HG03378 (cell line): ENCODE results near the gene ARCN1.

Experiments used
- ATAC-seq: cut with Tn5 transposase; IDR thresholded peaks from one replicate; pipeline ENCODE4 v1.9.1; 2021; ENCODE audit warnings: mild to moderate bottlenecking, moderate library complexity; ENCODE audit not compliant: unreplicated experiment

ARCN1 gene

GRCh38 chr11:118634431-118635236 is 62.4 kb downstream of the ARCN1 start:
- ATAC-seq = no peak

DNA sequence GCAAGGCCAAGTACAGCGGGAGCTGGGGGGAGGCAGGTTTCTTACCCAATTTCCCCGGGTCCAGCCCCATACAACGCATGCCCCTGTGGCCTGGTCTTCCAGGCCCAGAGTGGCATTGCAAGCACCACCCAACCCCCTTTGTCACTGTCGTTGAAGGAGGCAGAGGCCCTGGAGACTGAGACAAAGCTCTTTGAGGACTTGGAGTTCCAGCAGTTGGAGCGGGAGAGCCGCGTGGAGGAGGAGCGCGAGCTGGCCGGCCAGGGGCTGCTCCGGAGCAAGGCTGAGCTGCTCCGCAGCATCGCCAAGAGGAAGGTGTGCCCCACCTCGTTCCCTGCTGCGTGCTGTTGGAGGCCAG is 63.0 kb downstream of the ARCN1 start:
- no peak for ATAC-seq

DNA sequence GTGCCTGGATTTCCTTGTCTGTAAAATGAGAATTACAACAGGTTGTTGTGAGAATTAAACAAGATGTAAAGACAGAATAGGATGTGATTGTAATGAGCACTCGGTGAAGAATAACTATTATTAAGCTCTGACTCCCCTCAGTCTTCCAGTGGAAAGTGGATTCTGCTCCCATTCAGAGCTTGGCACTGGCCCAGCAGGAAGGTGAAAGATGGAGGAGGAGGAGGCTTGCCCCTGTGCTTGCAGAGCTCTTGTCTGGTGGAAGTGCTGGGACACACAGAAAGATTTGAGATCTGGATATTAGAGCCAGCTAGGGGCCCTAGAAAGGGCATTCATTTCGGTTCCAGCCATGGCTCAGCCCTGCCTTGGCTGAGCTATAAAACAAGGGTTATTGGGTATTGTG is 63.4 kb downstream of the ARCN1 start:
- no peak for ATAC-seq

DNA sequence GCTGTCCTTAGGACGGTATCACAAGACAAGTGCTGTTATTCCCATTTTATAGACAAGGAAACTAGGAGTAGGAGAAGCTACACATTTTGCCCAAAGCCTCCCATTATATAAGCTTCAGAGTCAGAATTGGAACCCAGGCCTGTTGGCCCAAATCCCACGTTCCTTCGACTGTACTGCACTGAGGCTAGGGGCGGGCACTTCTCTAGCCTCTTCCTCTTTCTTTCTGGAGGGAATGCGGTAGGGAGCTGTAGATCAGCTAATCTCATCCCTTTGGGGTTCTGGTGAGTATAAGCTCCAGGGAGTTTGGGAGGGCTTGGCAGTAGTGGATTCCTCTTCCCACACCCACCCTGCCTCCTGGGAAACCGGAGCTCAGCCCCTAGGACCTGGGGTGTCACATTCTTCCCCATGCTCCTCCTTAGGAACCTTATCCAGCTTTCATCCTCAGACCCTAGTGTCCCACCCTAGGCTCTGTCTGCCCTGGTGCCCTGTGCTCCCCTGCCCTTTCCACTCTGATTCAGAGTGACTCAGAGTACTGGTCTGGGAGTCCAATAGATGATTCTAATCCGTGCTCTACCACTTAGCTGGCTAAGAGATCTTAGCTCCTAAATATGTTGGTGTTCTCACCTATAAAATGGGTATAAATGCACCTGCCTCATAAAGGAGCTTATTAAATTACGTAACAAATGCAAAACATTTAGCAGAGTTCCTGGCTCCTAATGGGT is 64.5 kb downstream of the ARCN1 start:
- ATAC-seq = no peak

- ATAC-seq = no peak
Observed at GRCh38 chr11:118638726-118639125, 66.5 kb downstream of the ARCN1 start.

GRCh38 chr11:118639899-118640298 is 67.7 kb downstream of the ARCN1 start:
- no peak for ATAC-seq

DNA sequence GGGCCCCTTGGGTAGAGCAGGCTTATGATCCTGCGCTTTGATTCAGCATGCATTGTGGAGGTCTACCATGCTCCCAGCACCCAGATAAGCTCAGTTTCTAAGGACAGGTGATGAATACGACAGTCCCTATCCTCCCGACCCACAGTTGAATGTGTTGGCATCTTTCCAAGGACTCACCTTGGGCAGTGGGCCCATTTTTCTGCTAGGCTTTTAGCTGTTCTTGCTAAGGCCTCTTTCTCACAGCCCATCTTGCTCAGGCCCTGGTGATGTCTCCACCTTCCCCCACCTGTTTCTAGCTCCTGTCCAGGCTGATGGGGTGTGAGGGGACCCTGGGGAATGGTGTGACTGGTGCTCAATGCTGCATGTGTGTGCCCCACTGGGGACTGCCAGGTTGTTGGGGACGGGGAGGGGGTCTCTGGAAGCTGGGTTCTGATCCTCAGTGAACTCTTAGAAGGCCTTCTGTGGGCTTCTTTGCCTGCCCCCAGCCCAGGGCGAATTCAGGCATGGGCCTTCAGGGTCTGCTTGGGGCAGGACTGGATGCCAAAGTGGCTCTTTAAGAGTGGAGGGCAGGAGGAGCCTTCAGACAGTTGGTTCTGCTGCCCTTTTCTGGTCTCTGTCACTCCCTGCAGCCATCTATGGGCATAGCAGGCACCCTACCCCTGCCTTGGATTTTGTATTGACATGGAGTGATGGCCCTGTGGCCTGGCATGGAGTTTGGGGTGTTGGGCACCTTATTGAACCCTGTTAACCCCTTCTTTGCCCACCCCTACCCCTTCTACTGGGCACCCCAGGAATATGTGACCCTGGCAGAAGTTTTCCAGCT is 68.3 kb downstream of the ARCN1 start:
- no peak for ATAC-seq

- no peak for ATAC-seq
Observed at GRCh38 chr11:118641397-118642019, 69.3 kb downstream of the ARCN1 start.

DNA sequence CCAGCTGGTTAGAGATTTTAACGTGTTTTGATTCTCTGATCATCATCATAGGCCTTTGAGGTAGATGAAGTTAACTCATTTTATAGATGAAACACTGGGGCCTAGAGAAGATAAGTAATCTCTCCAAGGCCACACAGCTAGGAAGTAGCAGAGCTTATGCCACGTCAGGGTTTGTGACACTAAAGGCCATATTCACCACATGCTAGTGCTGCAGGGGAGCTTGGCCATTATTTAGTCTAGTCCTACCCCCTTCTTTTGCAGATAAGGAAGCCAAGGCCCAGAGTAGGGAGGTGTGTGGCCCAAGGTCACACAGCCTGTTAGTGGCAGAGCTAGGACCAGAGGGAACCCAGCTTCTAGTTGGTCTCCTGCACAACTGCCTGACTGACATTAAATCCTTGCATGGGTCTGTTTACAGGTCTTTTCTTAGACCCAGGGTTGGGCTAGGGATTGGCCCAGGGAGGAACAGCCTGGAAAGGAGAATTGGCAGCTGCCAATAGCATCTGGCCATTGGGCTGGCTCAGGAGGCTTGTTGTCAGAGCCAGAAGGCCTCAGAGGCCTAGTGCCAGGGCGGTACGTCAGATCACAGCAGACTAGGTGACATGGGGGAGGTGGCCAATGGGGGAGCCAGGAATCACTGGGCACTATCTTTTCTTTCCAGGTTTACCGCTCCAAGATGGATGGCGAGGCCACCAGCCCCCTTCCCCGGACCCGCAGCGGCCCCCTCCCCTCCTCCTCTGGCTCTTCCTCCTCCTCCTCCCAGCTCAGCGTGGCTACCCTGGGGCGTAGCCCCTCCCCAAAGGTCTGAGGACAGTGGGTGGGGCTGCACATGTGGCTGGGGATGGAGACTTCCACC is 71.2 kb downstream of the ARCN1 start:
- no peak for ATAC-seq

DNA sequence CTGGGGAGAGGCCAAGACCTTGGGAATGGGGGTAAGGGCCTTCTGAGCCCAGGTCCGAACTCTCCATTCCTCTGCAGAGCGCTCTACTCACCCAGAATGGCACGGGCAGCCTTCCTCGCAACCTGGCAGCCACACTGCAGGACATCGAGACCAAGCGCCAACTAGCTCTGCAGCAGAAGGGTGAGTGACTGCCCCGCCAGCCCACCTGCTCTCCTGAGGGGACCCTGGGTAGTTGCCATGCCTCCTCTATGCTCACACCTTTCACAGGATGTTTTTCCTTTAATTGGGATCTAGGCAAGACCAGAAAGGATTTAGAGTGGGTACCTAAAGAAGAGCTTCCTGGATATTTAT is 71.8 kb downstream of the ARCN1 start:
- no peak for ATAC-seq

GRCh38 chr11:118644496-118644895 is 72.3 kb downstream of the ARCN1 start:
- no peak for ATAC-seq

DNA sequence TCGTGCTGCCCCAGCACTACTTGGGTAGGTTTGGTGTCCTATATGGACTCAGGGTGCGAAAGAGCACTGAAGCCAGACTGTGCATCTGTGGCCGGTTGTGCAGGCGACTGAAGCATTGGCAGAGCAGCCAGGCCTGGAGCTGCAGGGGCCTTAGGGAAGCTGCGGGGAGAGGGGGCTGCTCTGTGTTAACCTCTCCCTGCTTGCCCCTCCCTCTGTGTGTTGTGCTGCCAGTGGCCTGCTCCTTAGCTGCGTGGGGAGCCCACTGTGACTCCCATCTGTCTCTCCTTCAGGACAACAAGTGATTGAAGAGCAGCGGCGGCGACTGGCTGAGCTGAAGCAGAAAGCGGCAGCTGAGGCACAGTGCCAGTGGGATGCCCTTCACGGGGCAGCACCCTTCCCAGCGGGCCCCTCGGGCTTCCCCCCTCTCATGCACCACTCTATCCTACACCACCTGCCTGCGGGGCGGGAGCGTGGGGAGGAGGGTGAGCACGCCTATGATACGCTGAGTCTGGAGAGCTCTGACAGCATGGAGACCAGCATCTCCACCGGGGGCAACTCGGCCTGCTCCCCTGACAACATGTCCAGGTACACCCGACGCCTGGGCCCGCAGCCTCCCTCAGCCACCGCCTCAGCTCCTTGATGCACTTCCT is 73.0 kb downstream of the ARCN1 start:
- no peak for ATAC-seq

- no peak for ATAC-seq
Observed at GRCh38 chr11:118646393-118646792, 74.2 kb downstream of the ARCN1 start.

DNA sequence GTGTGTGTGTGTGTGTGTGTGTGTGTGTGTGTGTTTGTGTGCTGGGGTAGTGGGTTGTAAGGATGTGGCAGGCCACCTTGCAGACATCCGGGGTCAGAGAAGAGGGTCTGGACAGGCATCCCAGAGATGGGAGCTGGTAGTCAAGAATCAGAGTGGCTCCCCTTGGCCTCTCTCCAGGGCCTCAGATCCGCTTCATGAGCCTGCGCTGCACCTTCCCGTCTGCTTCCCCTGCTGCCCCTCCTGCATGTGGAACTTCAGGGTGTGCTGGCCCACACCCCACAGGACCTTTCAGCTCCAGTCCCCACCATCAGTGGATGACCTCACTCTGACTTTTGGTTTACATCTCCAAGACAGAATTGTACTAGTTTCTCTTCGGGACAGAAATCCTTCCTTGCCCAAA is 76.1 kb downstream of the ARCN1 start:
- ATAC-seq = no peak

DNA sequence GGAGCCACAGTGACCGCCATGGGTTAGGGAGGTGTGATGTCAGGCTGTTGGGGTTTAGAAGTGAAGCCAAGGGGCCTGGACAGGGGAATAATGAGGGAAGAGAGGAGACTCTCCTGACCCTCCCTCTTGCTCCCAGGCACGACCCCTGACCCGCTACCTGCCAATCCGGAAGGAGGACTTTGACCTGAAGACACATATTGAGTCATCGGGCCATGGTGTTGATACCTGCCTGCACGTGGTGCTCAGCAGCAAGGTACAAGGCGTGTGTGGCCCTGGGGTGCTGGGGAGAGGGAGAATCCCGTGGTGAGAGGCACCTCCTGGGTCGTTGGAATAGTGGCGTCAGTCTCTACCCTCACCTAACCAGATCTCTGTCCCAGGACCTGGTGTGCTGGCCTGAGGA is 77.7 kb downstream of the ARCN1 start:
- ATAC-seq = no peak

DNA sequence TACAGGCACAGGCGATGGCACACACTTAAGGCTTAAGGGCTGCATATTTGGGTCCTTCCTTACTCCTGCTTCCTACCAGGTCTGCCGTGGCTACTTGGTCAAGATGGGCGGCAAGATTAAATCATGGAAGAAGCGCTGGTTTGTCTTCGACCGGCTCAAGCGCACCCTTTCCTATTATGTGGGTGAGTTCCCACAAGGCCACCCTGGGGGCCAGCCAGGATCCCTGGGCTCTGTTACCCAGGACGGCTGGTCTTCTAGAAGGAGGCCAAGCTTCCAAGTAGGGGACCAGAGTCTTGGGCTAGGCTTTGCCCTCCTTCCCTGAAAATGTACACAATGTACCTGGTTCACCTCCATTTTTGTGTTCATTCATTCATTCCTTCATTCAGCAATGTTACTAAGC is 78.2 kb downstream of the ARCN1 start:
- no peak for ATAC-seq

GRCh38 chr11:118651820-118652219 is 79.6 kb downstream of the ARCN1 start:
- no peak for ATAC-seq
